IgD-negative memory B cell (primary cell): ENCODE results near the gene CLN6. TPM values are rescaled to one million over a fixed set of nuclear protein-coding genes. Genes with fewer than 3 reads are reported as not detected.

Experiments used
- H3K27ac Mint-ChIP-seq, 3 donors: one replicate each; pipeline ENCODE4 v1.8.0; 2020 to 2022; ENCODE audit warnings: mild to moderate bottlenecking in 3 of 3, mixed read lengths in 3 of 3, moderate library complexity in 1 of 3
- H3K27me3 Mint-ChIP-seq: one replicate; pipeline ENCODE4 v1.8.0; 2021; ENCODE audit warnings: mixed read lengths
- H3K36me3 Mint-ChIP-seq: one replicate; pipeline ENCODE4 v1.8.0; 2020; ENCODE audit warnings: mild to moderate bottlenecking, mixed read lengths
- H3K4me1 Mint-ChIP-seq, 3 donors: one replicate each; pipeline ENCODE4 v1.8.0; 2020 to 2022; ENCODE audit warnings: mixed read lengths in 3 of 3, mild to moderate bottlenecking in 1 of 3
- H3K4me3 Mint-ChIP-seq, 4 donors: one replicate each; pipeline ENCODE4 v1.8.0; 2020 to 2022; ENCODE audit warnings: mild to moderate bottlenecking in 4 of 4, mixed read lengths in 4 of 4, moderate library complexity in 3 of 4
- H3K9me3 Mint-ChIP-seq, 3 donors: one replicate each; pipeline ENCODE4 v1.8.0; 2020 to 2021; ENCODE audit warnings: mixed read lengths in 3 of 3, mild to moderate bottlenecking in 1 of 3
- polyA plus RNA-seq: library from polyadenylated mRNA; unstranded; fragments of 300-500 nt; fragmentation: Illumina TruSeq; gene quantifications from one replicate; pipeline ENCODE4 v1.2.3, GENCODE V29; 2021

The CLN6 gene
- 3.8 TPM for polyA plus RNA-seq

DNA sequence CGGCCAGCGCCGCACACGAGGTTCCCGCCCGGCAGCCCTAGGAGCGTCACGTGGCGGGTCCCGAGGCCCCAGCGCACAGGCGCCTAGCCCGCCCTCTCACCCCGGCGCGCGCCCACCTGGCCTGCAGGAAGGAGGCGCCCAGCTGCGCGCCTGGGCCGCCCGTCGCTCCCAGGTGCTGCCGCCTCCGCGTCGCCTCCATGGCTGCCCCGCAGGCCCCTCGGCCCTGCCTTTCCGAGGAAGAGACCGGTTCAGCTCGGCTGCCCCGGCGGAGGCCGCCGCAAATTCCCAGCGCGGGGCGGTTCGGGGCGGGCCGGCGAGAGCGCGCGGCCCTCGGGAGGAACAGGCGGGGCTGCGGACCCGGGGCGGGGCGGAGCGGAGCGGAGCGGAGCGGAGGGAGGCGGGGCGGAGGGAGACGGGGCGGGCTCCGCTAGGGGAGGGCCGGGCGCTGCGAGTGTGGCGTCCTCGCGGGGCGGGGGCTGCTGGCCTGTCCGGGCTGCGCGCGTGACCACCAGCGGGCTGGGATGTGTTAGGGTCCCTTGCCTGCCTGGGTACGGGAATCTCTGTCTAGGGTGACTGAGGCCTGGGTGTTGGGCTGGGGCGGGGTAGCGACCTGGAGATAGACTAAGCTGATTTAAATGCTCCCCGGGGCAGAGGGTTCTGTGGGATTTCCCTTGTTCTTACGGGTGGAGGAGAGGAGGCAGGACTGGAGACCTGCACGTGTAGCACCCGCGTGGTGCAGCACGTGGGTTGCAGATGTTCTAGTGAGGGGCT, at the start of gene CLN6:
TSS of gene CLN6 (minus strand) at position 343 of the 771 bp plus-strand sequence. CDS start at position 199, 144 bp downstream.
- H3K4me1 Mint-ChIP-seq: peaks cover 20 to 31% (median 25%) of the 10 kb centered on the region in 3 donors
- H3K36me3 Mint-ChIP-seq: no peaks in the 10 kb centered on the region

DNA sequence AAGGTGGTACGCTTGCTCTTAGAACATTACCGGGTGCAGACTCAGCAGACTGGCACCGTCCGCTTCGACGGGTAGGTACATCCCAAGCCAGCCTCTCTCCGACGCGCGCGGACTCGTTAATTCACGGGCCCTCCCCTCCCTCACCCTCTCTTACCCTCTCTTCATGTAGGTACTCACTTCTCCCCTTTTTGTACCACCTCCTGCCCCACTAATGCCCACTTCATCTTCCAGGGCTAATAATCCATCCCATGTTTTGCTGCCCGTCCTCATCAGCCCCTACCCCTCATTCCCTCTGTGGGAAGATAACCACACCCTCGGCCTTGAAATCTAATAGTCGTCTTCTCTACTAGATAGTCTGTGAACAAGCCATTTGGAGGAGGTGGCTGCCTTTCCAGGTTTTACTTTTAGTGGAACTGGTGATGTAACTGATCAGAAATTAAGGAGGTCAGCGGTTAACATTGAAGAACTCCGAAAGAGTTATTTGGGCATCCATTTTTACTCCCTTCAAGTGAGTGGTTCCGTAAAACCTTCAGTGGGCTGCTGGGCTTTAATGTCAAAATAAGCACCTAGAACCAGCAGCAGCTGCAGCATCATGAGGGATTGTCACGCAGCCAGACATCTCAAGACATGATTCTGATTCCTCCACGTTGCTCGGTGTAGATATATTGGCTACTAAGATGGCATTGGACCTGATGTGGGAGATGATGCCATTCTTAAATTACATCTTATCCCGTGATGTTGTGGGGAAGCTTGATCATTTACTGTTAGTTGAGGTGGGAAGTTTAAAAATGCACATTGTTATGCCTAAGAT, 49.3 kb upstream of the CLN6 start:
- Mint-ChIP-seq H3K4me1 (peaks cover 36 to 46% (median 44%) of the 10 kb centered on the region in 3 donors), H3K4me3 (peak overlapping the region; percentile 91 to 99 (median 94)), H3K27ac (peak overlapping the region; percentile 87 to 94 (median 92)), H3K27me3 (peaks cover 2% of the 10 kb centered on the region), H3K9me3 (no peaks in the 10 kb centered on the region), H3K36me3 (no peaks in the 10 kb centered on the region)

More for the DNA sequence above, at the start of gene CLN6:
- peak within 1 kb of the TSS; percentile 85 to 100 (median 95) for H3K4me3 Mint-ChIP-seq
- H3K9me3 Mint-ChIP-seq: no peaks in the 10 kb centered on the region
- peaks cover 3% of the 10 kb centered on the region for H3K27me3 Mint-ChIP-seq
- H3K27ac Mint-ChIP-seq: peak within 1 kb of the TSS; percentile 81 to 97 (median 83)

DNA sequence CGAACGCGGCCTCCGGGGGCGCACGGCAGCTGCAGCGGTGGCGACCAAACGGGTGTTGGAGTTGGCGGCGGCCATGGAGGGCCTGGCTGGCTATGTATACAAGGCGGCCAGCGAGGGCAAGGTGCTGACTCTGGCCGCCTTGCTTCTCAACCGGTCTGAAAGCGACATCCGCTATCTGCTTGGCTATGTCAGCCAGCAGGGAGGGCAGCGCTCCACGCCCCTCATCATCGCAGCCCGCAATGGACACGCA, 48.7 kb upstream of the CLN6 start:
- Mint-ChIP-seq H3K4me3 (peak overlapping the region; percentile 91 to 99 (median 94)), H3K27ac (peak overlapping the region; percentile 87 to 94 (median 92)), H3K4me1 (peaks cover 36 to 45% (median 44%) of the 10 kb centered on the region in 3 donors), H3K27me3 (peaks cover 2% of the 10 kb centered on the region), H3K36me3 (no peaks in the 10 kb centered on the region), H3K9me3 (no peaks in the 10 kb centered on the region)

DNA sequence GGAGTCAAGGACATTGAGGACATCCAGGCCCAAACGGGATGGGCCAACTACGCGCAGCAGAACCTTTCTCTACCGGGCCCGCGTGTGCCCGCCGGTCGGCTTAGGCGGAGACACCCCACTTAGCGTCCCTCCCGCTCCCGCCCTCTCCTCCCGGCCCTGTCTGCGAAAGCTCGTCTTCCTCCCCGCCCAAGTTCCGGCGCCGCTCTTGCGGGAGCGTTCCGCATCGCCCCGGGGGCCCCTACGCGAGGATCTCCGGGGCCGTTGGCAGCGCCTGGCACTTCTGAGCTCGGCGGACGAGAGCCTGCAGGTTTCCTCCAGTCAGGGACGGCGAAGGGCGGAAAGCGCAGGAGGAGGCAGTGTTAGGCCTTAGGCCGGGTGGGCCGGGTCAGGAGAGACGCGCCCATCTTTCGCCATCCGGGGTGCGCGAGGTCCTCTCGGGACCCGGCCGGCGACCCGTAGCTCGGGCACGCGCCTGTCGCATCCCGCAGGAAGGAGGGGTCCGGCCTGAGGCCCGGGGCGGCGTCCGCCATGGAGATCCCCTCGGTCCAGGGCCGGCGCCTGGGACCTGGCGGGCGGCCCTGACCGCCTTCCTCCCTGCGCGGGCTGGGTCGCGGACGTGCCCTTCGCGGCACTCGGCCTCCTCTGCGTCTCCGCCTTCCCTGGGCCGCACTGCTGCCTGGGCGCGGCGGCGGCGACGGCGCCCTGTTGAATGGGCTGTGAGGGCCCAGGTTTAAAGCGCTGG, 48.2 kb upstream of the CLN6 start, which contains the start of gene FEM1B:
TSS of gene FEM1B (plus strand) at position 143 of the 742 bp plus-strand sequence. CDS start 673 bp downstream, outside the sequence.
- peaks cover 2% of the 10 kb centered on the region for H3K27me3 Mint-ChIP-seq
- no peaks in the 10 kb centered on the region for H3K9me3 Mint-ChIP-seq
- no peaks in the 10 kb centered on the region for H3K36me3 Mint-ChIP-seq
- peak within 1 kb of the TSS; percentile 91 to 99 (median 94) for H3K4me3 Mint-ChIP-seq
- peaks cover 36 to 45% (median 44%) of the 10 kb centered on the region in 3 donors for H3K4me1 Mint-ChIP-seq
- peak within 1 kb of the TSS; percentile 87 to 99 (median 97) for H3K27ac Mint-ChIP-seq

DNA sequence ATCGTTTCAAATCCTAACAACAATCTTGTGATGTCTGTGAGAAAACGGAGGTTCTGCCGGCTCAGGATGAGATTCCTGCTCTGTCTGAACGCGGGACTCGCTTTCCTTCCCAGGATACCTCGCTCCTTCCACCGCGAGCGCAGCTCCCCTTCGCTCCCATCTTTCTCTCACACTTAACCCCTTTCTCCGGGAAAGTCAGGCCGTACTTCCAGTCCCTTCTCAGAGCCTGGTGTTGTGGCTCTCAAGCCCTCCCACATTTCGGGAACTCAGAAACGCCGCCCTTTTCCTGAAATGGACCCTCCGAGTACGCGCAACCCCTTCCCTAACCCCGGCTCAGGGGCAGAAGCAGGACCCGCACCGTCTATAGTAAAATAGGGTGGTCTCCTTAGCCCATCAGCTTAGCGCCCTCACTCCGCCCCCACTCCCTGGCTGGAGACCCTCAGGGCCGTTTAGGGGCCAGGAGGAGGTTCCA, 47.6 kb upstream of the CLN6 start:
- Mint-ChIP-seq H3K4me1 (peaks cover 36 to 42% (median 41%) of the 10 kb centered on the region in 3 donors), H3K4me3 (peak overlapping the region; percentile 91 to 99 (median 94)), H3K9me3 (no peaks in the 10 kb centered on the region), H3K27ac (peak overlapping the region; percentile 87 to 99 (median 97)), H3K27me3 (peaks cover 2% of the 10 kb centered on the region), H3K36me3 (no peaks in the 10 kb centered on the region)

DNA sequence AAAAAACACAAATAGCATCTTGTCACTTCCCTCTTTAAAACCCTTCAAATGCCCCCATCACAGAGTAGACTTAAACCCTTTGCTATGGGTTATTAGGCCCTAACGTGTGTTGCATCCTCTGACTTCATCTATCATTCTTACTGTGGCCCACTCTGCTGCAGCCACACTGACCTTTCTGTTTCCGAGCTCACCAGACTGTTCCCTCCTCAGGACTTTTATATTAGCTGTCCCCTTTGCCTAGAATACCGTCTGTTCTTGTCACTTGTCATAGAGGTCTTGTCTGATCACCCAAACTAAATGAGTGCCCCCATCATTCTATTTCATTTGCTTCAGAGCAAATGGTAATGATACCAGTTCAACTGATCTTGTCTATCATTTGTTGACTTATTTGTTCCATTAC, 47.1 kb upstream of the CLN6 start:
- Mint-ChIP-seq H3K36me3 (peaks cover 2% of the 10 kb centered on the region), H3K4me3 (peak overlapping the region; percentile 91 to 99 (median 94)), H3K27ac (peak overlapping the region; percentile 87 to 99 (median 97)), H3K27me3 (peaks cover 2% of the 10 kb centered on the region), H3K9me3 (no peaks in the 10 kb centered on the region), H3K4me1 (peaks cover 34 to 37% (median 36%) of the 10 kb centered on the region in 3 donors)

DNA sequence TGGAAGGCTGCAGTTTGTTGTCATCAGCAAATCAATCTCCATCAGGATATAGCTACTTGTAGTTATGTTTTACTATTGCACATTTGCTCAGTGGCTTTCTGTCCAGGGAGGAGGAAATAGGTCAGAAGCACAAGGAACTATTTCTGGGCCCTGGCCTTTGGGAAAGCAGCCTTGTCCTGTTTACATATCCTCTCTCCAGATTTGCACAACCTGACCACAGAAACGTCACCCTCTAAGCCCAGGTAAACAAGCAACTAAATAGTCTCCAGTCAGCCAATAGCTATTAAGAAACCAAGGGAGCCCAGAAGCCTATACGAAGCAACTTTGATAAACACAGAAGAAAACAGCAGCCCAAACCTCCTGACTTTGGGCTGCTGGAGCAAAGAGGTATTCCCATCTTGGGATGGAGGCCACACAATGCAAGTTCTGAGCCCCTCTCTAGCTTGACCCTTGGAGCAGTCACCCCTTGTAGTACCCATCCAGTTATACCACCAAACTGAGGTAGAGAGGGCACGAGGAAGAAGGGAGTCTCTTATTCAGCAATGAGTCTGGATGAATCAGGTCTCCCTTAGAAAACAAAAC, 45.7 kb upstream of the CLN6 start:
- Mint-ChIP-seq H3K4me3 (peak overlapping the region in 1 of 4 donors; percentile 95), H3K27ac (peak overlapping the region in 2 of 3 donors; percentile 82 to 87)

DNA sequence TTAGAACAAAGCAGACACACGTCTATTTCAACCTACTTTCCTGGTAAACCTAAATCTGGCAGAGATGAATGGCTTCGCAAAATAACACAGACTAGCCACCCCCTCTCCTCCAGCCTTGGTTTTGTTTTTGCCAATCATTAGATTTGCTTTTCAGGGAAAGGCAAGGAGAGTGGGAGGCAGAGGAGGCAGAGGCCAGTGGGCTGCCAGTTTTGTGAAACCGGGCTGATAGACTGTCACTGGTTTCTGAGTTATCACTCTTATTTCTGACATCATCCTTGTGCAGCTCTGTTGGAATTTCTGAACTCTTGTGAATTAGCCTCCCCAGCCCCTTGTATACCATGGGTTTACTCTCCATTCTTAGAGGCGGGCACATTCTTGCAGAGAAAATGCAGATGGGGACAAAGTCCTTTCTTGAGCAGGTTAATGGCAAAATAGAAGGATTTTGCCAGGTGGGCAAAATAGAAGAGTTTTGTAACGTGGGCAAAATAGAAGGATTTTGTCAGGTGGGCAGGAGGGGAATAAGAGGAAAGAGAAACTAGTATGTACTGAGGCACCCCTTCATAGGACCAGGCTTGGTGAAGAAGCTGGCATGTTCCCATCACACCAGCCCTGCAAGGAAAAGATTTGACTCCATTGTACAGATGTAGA, 44.8 kb upstream of the CLN6 start:
- no peaks in the 10 kb centered on the region for H3K27me3 Mint-ChIP-seq

More for the DNA sequence above, 45.7 kb upstream of the CLN6 start:
- H3K4me1 Mint-ChIP-seq: peaks cover 23 to 25% (median 25%) of the 10 kb centered on the region in 3 donors
- no peaks in the 10 kb centered on the region for H3K9me3 Mint-ChIP-seq
- peaks cover 2% of the 10 kb centered on the region for H3K27me3 Mint-ChIP-seq
- peaks cover 2% of the 10 kb centered on the region for H3K36me3 Mint-ChIP-seq

DNA sequence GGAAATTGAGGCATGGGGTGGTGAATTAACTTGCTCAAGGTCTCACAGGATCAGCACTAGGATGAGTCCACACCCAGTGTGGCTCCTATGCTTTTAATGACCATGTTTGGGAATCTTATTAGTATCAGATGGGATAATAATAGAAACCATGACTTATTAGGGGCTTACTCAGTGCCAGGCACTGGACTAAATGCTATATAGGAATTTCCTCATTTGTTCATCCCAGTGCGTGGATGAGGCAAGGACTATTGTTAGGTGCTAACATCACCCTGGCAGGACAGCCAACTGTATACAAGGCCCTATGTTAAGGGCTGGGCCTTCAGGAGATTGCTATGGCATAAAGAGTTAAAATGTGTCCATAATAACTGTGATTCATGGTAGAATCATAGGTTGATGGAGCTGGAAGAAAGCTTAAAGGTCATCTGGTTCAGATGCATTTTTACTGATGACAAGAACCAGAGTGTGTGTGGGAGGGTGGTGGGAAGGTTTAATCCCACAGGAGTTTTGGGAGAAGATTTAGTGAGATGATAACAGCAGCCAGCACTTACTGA, 43.3 kb upstream of the CLN6 start:
- peak overlapping the region in 2 of 3 donors; percentile 16 to 83 for H3K27ac Mint-ChIP-seq
- H3K36me3 Mint-ChIP-seq: peaks cover 4% of the 10 kb centered on the region
- peaks cover 7 to 12% (median 11%) of the 10 kb centered on the region in 3 donors for H3K4me1 Mint-ChIP-seq
- H3K4me3 Mint-ChIP-seq: peak overlapping the region in 1 of 4 donors; percentile 16
- peaks cover 2% of the 10 kb centered on the region for H3K27me3 Mint-ChIP-seq
- no peaks in the 10 kb centered on the region for H3K9me3 Mint-ChIP-seq

More for the DNA sequence above, 44.8 kb upstream of the CLN6 start:
- Mint-ChIP-seq H3K36me3 (peaks cover 2% of the 10 kb centered on the region), H3K4me3 (peak overlapping the region in 1 of 4 donors; percentile 95), H3K27ac (peak overlapping the region in 2 of 3 donors; percentile 68 to 87), H3K4me1 (peaks cover 13 to 15% (median 15%) of the 10 kb centered on the region in 3 donors), H3K9me3 (no peaks in the 10 kb centered on the region)

DNA sequence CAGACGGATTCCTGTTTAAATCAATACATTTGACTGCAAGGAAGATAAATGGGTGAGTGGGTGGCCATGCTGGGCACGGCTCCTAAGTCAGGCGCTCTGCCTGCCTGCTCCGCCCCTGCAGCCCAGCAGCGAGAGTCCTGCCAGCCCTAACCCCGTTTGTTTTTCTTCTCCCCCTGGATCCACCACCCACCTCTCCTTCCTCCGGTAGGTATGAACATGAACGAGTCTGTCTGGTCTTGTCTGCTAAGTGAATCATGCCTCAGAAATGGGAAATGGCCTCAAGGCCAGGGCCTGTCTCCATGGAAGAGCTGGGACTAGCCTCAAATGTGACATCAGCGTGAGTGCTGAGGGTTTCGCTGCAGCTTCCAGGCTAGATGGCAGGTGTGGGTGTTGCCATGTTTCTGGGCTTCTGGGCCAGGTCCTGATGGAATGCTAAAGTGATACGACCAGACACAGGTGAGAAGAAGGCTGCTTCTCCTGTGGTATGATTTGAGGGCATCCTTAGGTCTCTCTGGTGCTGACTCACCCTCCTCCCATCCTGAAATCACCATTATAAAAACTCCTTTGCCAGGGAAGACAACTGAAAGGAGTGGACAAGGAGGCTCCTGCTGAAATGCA, 42.4 kb upstream of the CLN6 start:
- Mint-ChIP-seq H3K4me3 (no peak overlapping the region), H3K27ac (no peak overlapping the region), H3K4me1 (peaks cover 3 to 9% (median 5%) of the 10 kb centered on the region in 3 donors), H3K36me3 (peaks cover 4% of the 10 kb centered on the region), H3K27me3 (peaks cover 2% of the 10 kb centered on the region), H3K9me3 (no peaks in the 10 kb centered on the region)

DNA sequence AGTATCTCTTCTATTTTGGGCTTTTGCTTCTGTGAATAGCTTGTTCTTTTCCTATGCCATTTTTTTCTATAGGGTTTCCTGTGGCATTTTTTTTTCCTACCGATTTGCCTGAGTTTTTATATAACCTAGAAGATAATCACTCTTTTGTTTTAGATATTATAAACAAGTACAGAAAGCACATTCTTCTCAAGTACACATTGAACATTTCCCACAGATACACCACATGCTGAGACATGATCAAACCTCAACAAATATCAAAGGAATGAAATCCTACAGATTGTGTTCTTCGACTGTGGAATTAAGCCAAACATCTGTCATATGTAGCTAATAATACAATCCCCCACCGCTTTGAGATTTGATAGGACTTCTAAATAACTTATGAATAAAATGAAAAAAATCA, 38.9 kb upstream of the CLN6 start:
- Mint-ChIP-seq H3K9me3 (no peaks in the 10 kb centered on the region), H3K4me1 (peaks cover 0 to 2% (median 1%) of the 10 kb centered on the region in 3 donors), H3K27me3 (peaks cover 10% of the 10 kb centered on the region), H3K27ac (no peak overlapping the region), H3K36me3 (peaks cover 4% of the 10 kb centered on the region), H3K4me3 (no peak overlapping the region)

DNA sequence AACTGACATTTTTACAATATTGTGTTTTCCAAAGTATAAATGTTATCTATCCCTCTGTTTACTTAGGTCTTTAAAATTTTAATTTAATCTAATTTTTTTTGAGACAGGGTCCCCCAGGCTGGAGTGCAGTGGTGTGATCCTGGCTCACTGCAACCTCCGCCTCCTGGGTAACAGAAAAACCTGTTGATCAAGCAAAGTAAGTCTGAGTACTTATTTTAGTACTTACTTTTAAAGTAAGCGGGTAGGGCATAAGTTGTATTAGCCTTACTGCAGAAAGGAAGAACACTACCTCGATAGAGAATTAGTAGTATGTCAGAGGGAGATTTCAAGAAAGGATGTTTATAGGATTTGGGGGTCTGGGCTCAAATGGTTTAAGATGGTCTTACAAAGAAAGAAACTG, 36.1 kb upstream of the CLN6 start:
- peaks cover 0 to 2% (median 0%) of the 10 kb centered on the region in 3 donors for H3K4me1 Mint-ChIP-seq
- peaks cover 1% of the 10 kb centered on the region for H3K36me3 Mint-ChIP-seq
- peaks cover 16% of the 10 kb centered on the region for H3K27me3 Mint-ChIP-seq
- no peaks in the 10 kb centered on the region for H3K9me3 Mint-ChIP-seq
- H3K27ac Mint-ChIP-seq: no peak overlapping the region
- no peak overlapping the region for H3K4me3 Mint-ChIP-seq

DNA sequence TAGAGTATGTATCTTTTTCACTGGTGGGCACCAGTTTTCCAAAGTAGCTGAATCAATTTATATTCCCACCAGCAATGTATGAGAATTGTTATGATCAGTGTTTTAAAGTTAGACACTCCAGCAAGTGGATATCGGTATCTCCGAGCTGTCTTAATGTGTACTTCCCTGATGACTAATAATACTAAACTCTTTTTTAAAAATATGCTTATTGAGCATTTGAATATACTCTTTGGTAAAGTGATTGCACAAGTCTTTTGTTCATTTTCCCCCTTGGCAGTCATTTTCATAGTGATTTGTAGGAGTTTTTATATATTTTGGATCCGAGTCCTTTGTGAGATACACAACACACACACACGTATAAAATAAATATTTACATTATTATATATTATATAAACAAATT, 35.6 kb upstream of the CLN6 start:
- Mint-ChIP-seq H3K9me3 (no peaks in the 10 kb centered on the region), H3K4me1 (peaks cover 0 to 2% (median 0%) of the 10 kb centered on the region in 3 donors), H3K27ac (no peak overlapping the region), H3K36me3 (peaks cover 1% of the 10 kb centered on the region), H3K27me3 (peaks cover 18% of the 10 kb centered on the region), H3K4me3 (no peak overlapping the region)
